ENCODE measurements around the gene CLEC2L. TPM values are rescaled to one million over a fixed set of nuclear protein-coding genes. Genes with fewer than 3 reads are reported as not detected.

Gene CLEC2L
- total and polyA plus RNA-seq, 2 of the 8 experiments (the other 6 are each of a cell fraction or from before 2014, with no cell fraction given) = 0.20 to 1.9 TPM

DNA sequence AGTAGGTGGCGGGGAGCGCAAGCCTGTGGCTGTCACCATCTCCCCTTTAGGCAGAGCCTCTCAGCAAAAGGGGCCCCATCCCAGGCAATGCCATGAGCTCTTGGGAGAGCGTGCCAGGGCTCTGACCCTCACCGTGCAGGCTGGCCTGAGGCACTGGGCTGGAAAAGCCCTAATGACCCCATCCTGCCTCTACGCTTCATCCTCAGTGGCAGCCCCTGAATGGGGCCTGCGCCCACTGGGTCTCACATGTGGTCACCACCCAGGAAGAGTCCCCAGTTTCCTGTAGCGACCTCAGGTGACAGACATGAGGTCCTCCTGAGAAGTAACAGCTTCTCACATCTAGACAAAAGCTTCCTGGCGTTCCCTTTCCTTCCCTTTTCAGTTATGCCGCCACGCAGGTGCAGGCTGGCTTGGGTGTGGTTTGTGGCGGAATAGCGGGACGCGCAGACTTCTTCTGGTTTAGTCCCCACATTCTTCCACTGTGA is 59.2 kb downstream of the CLEC2L start:
- H3K4me2 ChIP-seq (ENCODE audit: insufficient read depth in 1 of 2, low read depth in 2 of 2, low read length in 2 of 2) = no peak overlapping the region
- no peaks in the 10 kb centered on the region; a peak in 1 of 8 replicates for H3K36me3 ChIP-seq (ENCODE audit: control insufficient read depth in 2 of 4, insufficient read depth in 4 of 4, low read length in 3 of 4)
- FAIRE-seq (no peak), DNase-seq (ENCODE audit: low read depth in 1 of 2, low spot score in 2 of 2) (no peak)
- POLR2A ChIA-PET (ENCODE audit: partially characterized antibody) = interaction anchor here (1.0 kb wide), 1 partner anchor 74 kb away, joined by 3 read pairs; no protein-coding TSS in a partner anchor
- H2BK5ac ChIP-seq (ENCODE audit: low read depth, low read length) = no peak overlapping the region
- no peak overlapping the region for H4K5ac ChIP-seq (ENCODE audit: insufficient read length, low read depth, low read length)
- 0 out of 2 replicates have a peak overlapping the region, but pooled peaks have one; percentile 9 for H2BK12ac ChIP-seq (ENCODE audit: low read depth, low read length)
- H3K27ac ChIP-seq (ENCODE audit: low read depth, low read length) = no peak overlapping the region
- H3K79me1 ChIP-seq (ENCODE audit: low read depth, low read length) = no peaks in the 10 kb centered on the region
- no peak overlapping the region for H3K9ac ChIP-seq (replicated peaks in 1 of 4; ENCODE audit: extremely low read depth in 1 of 4, low read depth in 3 of 4, low read length in 3 of 4)
- no peak overlapping the region for H3K14ac ChIP-seq (ENCODE audit: insufficient read length)
- CTCF ChIA-PET (ENCODE audit: partially characterized antibody) = interaction anchor here (1.1 to 3.3 kb wide), 7 partner anchors 11 to 423 kb away, joined by 3 to 23 read pairs (median 3); no protein-coding TSS in a partner anchor
- H4K91ac ChIP-seq (replicated peaks; ENCODE audit: insufficient read length, low read length) = no peak overlapping the region
- no peaks in the 10 kb centered on the region for H3K4me1 ChIP-seq (replicated peaks in 1 of 4; ENCODE audit: control insufficient read depth in 3 of 4, insufficient read depth in 4 of 4, low read length in 3 of 4)
- TF ChIP-seq CREB1 (IDR thresholded peaks at IDR 0.05) (no peak), CHD1 (IDR thresholded peaks at IDR 0.05; ENCODE audit: low read depth, low read length) (no peak), EP300 (IDR thresholded peaks at IDR 0.05; ENCODE audit: borderline replicate concordance in 1 of 2, low read depth in 2 of 2, low read length in 2 of 2) (no peak), SP2 (IDR thresholded peaks at IDR 0.05; ENCODE audit: low read length) (no peak), KDM5A (IDR thresholded peaks at IDR 0.05; ENCODE audit: low read length) (no peak), RFX5 (IDR thresholded peaks at IDR 0.05; ENCODE audit: borderline replicate concordance, low read depth, low read length) (no peak), RAD21 (IDR thresholded peaks at IDR 0.05 in 1 of 2, conservative IDR thresholded peaks at IDR 0.05 in 1 of 2; ENCODE audit: low read depth in 2 of 2, low read length in 2 of 2) (no peak)
- TF ChIP-seq, protein P1, sequence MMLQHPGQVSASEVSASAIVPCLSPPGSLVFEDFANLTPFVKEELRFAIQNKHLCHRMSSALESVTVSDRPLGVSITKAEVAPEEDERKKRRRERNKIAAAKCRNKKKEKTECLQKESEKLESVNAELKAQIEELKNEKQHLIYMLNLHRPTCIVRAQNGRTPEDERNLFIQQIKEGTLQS (IDR thresholded peaks at IDR 0.05; ENCODE audit: insufficient read depth, low read depth, low read length) = no peak
- TF ChIP-seq, protein P2, sequence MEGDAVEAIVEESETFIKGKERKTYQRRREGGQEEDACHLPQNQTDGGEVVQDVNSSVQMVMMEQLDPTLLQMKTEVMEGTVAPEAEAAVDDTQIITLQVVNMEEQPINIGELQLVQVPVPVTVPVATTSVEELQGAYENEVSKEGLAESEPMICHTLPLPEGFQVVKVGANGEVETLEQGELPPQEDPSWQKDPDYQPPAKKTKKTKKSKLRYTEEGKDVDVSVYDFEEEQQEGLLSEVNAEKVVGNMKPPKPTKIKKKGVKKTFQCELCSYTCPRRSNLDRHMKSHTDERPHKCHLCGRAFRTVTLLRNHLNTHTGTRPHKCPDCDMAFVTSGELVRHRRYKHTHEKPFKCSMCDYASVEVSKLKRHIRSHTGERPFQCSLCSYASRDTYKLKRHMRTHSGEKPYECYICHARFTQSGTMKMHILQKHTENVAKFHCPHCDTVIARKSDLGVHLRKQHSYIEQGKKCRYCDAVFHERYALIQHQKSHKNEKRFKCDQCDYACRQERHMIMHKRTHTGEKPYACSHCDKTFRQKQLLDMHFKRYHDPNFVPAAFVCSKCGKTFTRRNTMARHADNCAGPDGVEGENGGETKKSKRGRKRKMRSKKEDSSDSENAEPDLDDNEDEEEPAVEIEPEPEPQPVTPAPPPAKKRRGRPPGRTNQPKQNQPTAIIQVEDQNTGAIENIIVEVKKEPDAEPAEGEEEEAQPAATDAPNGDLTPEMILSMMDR (IDR thresholded peaks at IDR 0.05; ENCODE audit: control extremely low read depth in 1 of 3, insufficient read depth in 1 of 3, low read depth in 1 of 3, low read length in 3 of 3) = no peak
- 92% methylated on average over 14 of the region's 14 CpGs; no CpG with 5 or more reads in 1 of the 2 experiments for WGBS, 2 experiments (ENCODE audit: extremely low coverage in 1 of 2, insufficient coverage in 1 of 2, insufficient read length in 1 of 2, insufficient replicate concordance in 2 of 2, low coverage in 1 of 2, low lambda C conversion rate in 2 of 2, missing lambda C conversion rate in 1 of 2)
- peaks cover 3% of the 10 kb centered on the region in 2 experiments for H4K20me1 ChIP-seq (replicated peaks in 1 of 2; ENCODE audit: control insufficient read depth in 1 of 2, insufficient read depth in 2 of 2, low read length in 2 of 2)
- no peak overlapping the region for H3K4ac ChIP-seq (replicated peaks; ENCODE audit: insufficient read length, low read depth, low read length)
- no peak overlapping the region for H3K23ac ChIP-seq (ENCODE audit: insufficient read length)
- no peak overlapping the region for H2AK5ac ChIP-seq (ENCODE audit: low read depth, low read length)
- H2BK15ac ChIP-seq (ENCODE audit: low read length) = no peak overlapping the region
- no peaks in the 10 kb centered on the region for H3K79me2 ChIP-seq (ENCODE audit: control insufficient read depth in 1 of 2, insufficient read depth in 2 of 2, low read length in 2 of 2)
- no peak overlapping the region for H3K18ac ChIP-seq (ENCODE audit: extremely low read depth, low read length)
- H4K8ac ChIP-seq (ENCODE audit: extremely low read depth, insufficient read depth, low read length) = no peak overlapping the region
- no peaks in the 10 kb centered on the region for H3K9me3 ChIP-seq (ENCODE audit: insufficient read depth in 2 of 2, low read depth in 1 of 2, low read length in 1 of 2)
- no peak overlapping the region for H2BK20ac ChIP-seq (ENCODE audit: low read length)
- no peak overlapping the region for H2BK120ac ChIP-seq (replicated peaks; ENCODE audit: low read depth, low read length)
- no peaks in the 10 kb centered on the region for H3K27me3 ChIP-seq (replicated peaks in 1 of 4; ENCODE audit: control insufficient read depth in 3 of 4, extremely low read depth in 1 of 4, insufficient read depth in 3 of 4, low read length in 3 of 4)
- no peaks in the 10 kb centered on the region for H3K23me2 ChIP-seq (ENCODE audit: low read depth, low read length)
- no peak overlapping the region for H3K4me3 ChIP-seq (ENCODE audit: extremely low read depth in 1 of 4, insufficient read depth in 2 of 4, low read depth in 3 of 4, low read length in 4 of 4)
- H3K56ac ChIP-seq (replicated peaks; ENCODE audit: insufficient read length, low read depth, low read length) = no peak overlapping the region
- no peak overlapping the region for H2AFZ ChIP-seq (ENCODE audit: low read length)

Data from H1 (cell line).